Lung (tissue), 12 donors: Measurements from ENCODE around the gene HSPA12B. TPM values are rescaled to one million over a fixed set of nuclear protein-coding genes. Genes with fewer than 3 reads are reported as not detected.

Source experiments
- ATAC-seq: fragments of 200-7000 bp; cut with Tn5 transposase; one replicate; pipeline ENCODE4 v1.9.1; 2020; ENCODE audit warnings: moderate number of reproducible peaks; ENCODE audit not compliant: insufficient read depth, low FRiP score
- DNase-seq, 3 donors: peaks; one replicate each; pipeline ENCODE4 v3.0.0-alpha.2; 2013 to 2017
- H3K27ac ChIP-seq, 2 donors: one replicate each; pipeline ENCODE4 v1.5.1; 2013; ENCODE audit warnings: mild to moderate bottlenecking in 2 of 2, moderate library complexity in 2 of 2, control low read depth in 1 of 2, inconsistent platforms in 1 of 2, low read depth in 1 of 2, low read length in 1 of 2
- H3K27me3 ChIP-seq, 3 donors: one replicate each; pipeline ENCODE4 v1.5.1; 2013; ENCODE audit warnings: low read length in 2 of 3; ENCODE audit not compliant: control insufficient read depth in 3 of 3, insufficient read depth in 3 of 3
- H3K36me3 ChIP-seq, 4 donors: one replicate each; pipeline ENCODE4 v1.5.1; 2013; ENCODE audit warnings: low read length in 4 of 4, mild to moderate bottlenecking in 1 of 4, moderate library complexity in 1 of 4; ENCODE audit not compliant: control insufficient read depth in 4 of 4, insufficient read depth in 4 of 4
- H3K4me1 ChIP-seq, 5 donors: one replicate each; pipeline ENCODE4 v1.5.1; 2013; ENCODE audit warnings: low read length in 5 of 5, mild to moderate bottlenecking in 2 of 5, moderate library complexity in 1 of 5; ENCODE audit not compliant: control insufficient read depth in 5 of 5, insufficient read depth in 5 of 5
- H3K4me3 ChIP-seq: one replicate; pipeline ENCODE4 v1.5.1; 2013; ENCODE audit warnings: mild to moderate bottlenecking, control low read depth, moderate library complexity
- H3K9ac ChIP-seq, 2 donors: one replicate each; pipeline ENCODE4 v1.5.1; 2013; ENCODE audit warnings: low read length in 2 of 2, control low read depth in 1 of 2; ENCODE audit not compliant: insufficient read depth in 1 of 2
- H3K9me3 ChIP-seq, 4 donors: one replicate each; pipeline ENCODE4 v1.5.1; 2013; ENCODE audit warnings: low read length in 3 of 4, mild to moderate bottlenecking in 1 of 4, moderate library complexity in 1 of 4; ENCODE audit not compliant: control insufficient read depth in 4 of 4, insufficient read depth in 3 of 4
- CTCF ChIP-seq: IDR thresholded peaks from 2 replicates; pipeline ENCODE4 v1.5.1; 2012; ENCODE audit warnings: mild to moderate bottlenecking; ENCODE audit errors: control extremely low read depth, extremely low read depth
- WGBS, 2 donors: extraction: QIAGEN DNeasy Blood & Tissue Kit; methylation state at CpG; one replicate each; pipeline ENCODE4 v1.1.7; 2013; 5-methylcytosine and 5-hydroxymethylcytosine counted together
- polyA plus RNA-seq, 2 donors: library from polyadenylated mRNA; stranded (reverse); fragments of 200-250 nt; gene quantifications; one replicate each; pipeline ENCODE4 v1.2.1, GENCODE V29; 2013
- total RNA-seq, 2 donors: library from RNA; depleted of rRNA in 1 of 2; stranded (reverse); fragments of >200 nt in 1 of 2; gene quantifications; one replicate each; pipeline ENCODE4 v1.2.1, GENCODE V29; 2014 to 2021
- donor health status: control.
- donor health status: control.
- donor health status: Bipolar disorder and iron deficiency.
- donor health status: healthy.
- donor health status: DM: yes; HTN: yes; CAD: no.

Gene HSPA12B
- total and polyA plus RNA-seq, 4 donors, result 11.4 to 28.3 (median 19.9) TPM

GRCh38 chr20:3701061-3701998 lies 31.2 kb upstream of the HSPA12B start:
- no peak for TF ChIP-seq CTCF
- Histone ChIP-seq H3K4me3 (no peak overlapping the region), H3K27ac (no peak overlapping the region), H3K27me3 (no peaks in the 10 kb centered on the region), H3K4me1 (peaks cover 0 to 10% (median 0%) of the 10 kb centered on the region in 5 donors), H3K9me3 (peaks cover 0 to 4% (median under 1%) of the 10 kb centered on the region in 4 donors), H3K9ac (no peak overlapping the region), H3K36me3 (no peaks in the 10 kb centered on the region)
- DNase-seq (no peak), ATAC-seq (no peak)
- 84 to 89% methylated on average over 13 of the region's 13 CpGs for WGBS, 2 donors

- no peak for ATAC-seq
- Histone ChIP-seq H3K4me1 (peaks cover 0 to 10% (median 0%) of the 10 kb centered on the region in 5 donors), H3K36me3 (no peaks in the 10 kb centered on the region), H3K9me3 (no peaks in the 10 kb centered on the region), H3K4me3 (no peak overlapping the region), H3K27ac (no peak overlapping the region), H3K27me3 (no peaks in the 10 kb centered on the region), H3K9ac (no peak overlapping the region)
- no peak for DNase-seq
- TF ChIP-seq CTCF, result no peak
- WGBS, 2 donors, result 95 to 97% methylated on average over 11 of the region's 11 CpGs
These were observed 29.7 kb upstream of the HSPA12B start for GRCh38 chr20:3702611-3703391.

DNA sequence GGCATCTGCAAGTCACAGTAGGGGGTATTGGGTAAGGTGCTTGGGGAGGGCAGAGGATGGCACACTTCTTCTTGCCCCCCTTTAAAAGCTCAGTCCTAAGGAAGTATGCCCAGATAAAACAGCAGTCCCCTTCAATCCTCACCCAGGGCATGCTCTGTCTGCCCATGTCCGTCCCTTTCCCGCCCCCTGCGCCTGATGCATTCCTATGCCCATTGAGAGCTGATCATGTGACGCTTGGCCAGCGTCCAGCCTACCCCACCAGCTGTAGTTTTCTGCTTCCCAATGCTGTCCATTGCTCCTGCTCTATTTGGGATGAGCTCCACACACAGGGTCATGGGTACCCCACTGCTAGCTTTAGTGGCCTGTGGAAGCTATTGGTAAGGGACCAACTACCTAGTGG lies 28.4 kb upstream of the HSPA12B start:
- Histone ChIP-seq H3K4me3 (no peak overlapping the region), H3K36me3 (no peaks in the 10 kb centered on the region), H3K4me1 (no peaks in the 10 kb centered on the region), H3K27me3 (no peaks in the 10 kb centered on the region), H3K9ac (no peak overlapping the region), H3K9me3 (no peaks in the 10 kb centered on the region), H3K27ac (no peak overlapping the region)
- DNase-seq (peak in 1 of 3 donors; percentile 33), ATAC-seq (no peak)
- 77 to 81% methylated on average over 5 of the region's 5 CpGs for WGBS, 2 donors
- TF ChIP-seq CTCF, result no peak
